Measurements from ENCODE around the gene NANOS1. TPM values are rescaled to one million over a fixed set of nuclear protein-coding genes. Genes with fewer than 3 reads are reported as not detected.

The NANOS1 gene, protein sequence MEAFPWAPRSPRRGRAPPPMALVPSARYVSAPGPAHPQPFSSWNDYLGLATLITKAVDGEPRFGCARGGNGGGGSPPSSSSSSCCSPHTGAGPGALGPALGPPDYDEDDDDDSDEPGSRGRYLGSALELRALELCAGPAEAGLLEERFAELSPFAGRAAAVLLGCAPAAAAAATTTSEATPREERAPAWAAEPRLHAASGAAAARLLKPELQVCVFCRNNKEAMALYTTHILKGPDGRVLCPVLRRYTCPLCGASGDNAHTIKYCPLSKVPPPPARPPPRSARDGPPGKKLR
- 1.9 and 6.0 TPM in 2 replicates for total RNA-seq

DNA sequence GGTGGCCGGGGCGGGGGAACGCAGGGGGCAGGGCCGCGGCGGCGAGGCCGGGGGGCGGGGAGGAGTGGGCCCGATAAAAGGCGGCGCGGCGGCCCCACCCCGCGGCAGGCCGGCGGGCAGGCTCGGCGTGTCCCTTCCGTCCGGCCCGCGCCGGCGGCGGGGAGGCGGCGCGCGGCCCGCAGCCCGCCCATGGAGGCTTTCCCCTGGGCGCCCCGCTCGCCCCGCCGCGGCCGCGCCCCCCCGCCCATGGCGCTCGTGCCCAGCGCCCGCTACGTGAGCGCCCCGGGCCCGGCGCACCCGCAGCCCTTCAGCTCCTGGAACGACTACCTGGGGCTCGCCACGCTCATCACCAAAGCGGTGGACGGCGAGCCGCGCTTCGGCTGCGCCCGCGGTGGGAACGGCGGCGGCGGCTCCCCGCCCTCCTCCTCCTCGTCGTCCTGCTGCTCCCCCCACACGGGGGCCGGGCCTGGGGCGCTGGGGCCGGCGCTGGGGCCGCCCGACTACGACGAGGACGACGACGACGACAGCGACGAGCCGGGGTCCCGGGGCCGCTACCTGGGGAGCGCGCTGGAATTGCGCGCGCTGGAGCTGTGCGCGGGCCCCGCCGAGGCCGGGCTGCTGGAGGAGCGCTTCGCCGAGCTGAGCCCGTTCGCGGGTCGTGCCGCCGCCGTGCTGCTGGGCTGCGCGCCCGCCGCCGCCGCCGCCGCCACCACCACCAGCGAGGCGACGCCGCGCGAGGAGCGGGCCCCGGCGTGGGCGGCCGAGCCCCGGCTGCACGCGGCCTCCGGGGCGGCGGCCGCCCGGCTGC is at the start of gene NANOS1:
Gene NANOS1 (plus strand): TSS at position 102 of the 808 bp plus-strand sequence. CDS start 88 bp downstream, at position 190.
- DNase-seq (ENCODE audit: low read depth) = no peak
- H3K4me3 ChIP-seq (ENCODE audit: low read depth, low read length) = peak within 1 kb of the TSS; percentile 60
- TF ChIP-seq, protein P1, sequence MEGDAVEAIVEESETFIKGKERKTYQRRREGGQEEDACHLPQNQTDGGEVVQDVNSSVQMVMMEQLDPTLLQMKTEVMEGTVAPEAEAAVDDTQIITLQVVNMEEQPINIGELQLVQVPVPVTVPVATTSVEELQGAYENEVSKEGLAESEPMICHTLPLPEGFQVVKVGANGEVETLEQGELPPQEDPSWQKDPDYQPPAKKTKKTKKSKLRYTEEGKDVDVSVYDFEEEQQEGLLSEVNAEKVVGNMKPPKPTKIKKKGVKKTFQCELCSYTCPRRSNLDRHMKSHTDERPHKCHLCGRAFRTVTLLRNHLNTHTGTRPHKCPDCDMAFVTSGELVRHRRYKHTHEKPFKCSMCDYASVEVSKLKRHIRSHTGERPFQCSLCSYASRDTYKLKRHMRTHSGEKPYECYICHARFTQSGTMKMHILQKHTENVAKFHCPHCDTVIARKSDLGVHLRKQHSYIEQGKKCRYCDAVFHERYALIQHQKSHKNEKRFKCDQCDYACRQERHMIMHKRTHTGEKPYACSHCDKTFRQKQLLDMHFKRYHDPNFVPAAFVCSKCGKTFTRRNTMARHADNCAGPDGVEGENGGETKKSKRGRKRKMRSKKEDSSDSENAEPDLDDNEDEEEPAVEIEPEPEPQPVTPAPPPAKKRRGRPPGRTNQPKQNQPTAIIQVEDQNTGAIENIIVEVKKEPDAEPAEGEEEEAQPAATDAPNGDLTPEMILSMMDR (IDR thresholded peaks at IDR 0.05; ENCODE audit: insufficient read depth, low read depth, low read length) = no peak

DNA sequence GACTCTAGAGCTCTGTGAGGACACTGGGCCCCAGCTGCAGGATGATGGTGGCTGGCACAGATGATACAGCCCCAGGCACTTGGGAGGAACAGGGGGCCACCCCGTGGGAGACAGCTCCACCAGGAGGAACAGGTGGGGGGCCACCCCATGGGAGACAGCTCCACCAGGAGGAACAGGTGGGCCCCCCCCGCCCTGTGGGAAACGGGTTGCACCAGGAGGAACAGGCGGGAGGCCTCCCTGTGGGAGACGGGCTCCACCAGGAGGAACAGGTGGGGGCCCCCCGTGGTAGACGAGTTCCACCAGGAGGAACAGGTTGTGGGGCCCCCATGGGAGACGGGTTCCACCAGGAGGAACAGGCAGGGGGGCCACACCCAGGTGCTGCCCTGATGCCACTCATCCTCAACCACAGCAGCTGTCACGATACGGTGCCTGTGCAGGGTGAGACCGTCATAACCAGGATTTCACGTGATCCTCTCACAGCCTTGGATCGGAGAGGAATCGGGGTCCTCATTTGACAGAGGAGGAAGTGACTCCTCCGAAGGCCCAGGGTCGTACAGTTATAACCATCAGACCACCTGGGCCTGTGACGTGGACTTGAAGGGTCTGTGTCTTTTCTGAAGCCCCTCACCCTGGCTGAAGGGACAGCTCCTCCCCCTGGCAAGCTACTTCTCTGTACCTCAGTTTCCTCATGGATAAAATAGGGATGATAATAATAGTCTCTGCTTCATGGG is 49.2 kb upstream of the NANOS1 start:
- TF ChIP-seq, protein P1 (IDR thresholded peaks at IDR 0.05; ENCODE audit: insufficient read depth, low read depth, low read length) = no peak
- no peak overlapping the region for H3K4me3 ChIP-seq (ENCODE audit: low read depth, low read length)
- DNase-seq (ENCODE audit: low read depth) = no peak

DNA sequence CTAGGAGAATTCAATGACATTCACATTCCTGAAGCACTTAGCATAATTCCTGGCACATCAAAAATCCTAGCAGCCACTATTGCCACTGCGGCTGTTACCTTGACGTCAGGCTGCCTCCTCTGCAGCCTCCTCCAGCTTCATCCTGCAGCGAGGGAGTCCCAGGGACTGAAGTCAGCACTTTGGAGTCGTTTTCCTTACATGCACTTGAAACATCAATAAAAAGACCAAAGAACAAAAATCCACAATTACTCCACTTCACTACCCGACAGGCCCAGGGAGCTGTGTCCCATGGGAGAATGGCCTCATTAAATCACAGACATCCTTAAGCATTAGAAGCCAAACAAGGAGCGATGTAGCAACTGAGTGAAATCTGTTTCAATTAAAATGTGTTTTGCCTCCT is 48.6 kb upstream of the NANOS1 start:
- TF ChIP-seq, protein P1 (IDR thresholded peaks at IDR 0.05; ENCODE audit: insufficient read depth, low read depth, low read length) = no peak
- H3K4me3 ChIP-seq (ENCODE audit: low read depth, low read length) = no peak overlapping the region
- DNase-seq (ENCODE audit: low read depth) = peak; percentile 30

DNA sequence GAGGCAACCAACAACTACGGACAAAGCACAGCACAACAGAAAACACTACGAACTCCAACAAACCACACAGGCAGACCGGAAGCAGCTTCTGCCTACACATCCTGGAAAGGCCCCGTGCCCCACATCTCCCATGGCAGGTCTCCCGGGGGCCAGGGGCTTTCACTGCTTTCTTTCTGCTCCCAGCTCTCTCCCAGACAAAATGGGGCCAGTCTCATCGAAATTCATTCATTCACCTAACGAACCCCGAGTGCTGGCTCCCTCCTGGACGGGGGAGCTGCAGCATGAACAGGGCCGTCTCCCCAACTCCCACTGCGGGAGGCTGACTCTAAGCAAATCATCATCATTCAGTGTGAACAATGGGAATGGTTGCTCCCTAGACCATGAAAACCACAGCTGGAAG is 47.6 kb upstream of the NANOS1 start:
- no peak for DNase-seq (ENCODE audit: low read depth)
- TF ChIP-seq, protein P1 (IDR thresholded peaks at IDR 0.05; ENCODE audit: insufficient read depth, low read depth, low read length) = no peak
- no peak overlapping the region for H3K4me3 ChIP-seq (ENCODE audit: low read depth, low read length)

DNA sequence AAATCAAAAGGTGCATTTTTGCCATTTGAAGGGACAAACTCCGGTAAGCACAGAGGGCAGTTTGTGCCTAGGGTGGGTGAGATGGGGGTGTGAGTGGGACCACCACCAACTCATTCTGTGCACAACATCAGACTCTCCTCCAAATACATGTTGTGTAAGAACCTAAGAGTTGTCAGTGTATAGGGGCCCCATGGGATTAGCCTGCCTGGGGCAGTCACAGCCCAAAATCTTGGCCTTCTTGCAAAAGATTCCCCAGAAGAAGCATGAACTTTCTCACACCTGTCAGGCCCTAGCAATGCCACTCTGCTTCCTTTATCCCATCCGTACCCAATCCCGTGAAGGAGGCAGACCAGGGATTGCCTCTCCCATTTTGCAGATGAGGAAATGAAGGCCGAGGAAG is 47.1 kb upstream of the NANOS1 start:
- TF ChIP-seq, protein P1 (IDR thresholded peaks at IDR 0.05; ENCODE audit: insufficient read depth, low read depth, low read length) = no peak
- DNase-seq (ENCODE audit: low read depth) = no peak

DNA sequence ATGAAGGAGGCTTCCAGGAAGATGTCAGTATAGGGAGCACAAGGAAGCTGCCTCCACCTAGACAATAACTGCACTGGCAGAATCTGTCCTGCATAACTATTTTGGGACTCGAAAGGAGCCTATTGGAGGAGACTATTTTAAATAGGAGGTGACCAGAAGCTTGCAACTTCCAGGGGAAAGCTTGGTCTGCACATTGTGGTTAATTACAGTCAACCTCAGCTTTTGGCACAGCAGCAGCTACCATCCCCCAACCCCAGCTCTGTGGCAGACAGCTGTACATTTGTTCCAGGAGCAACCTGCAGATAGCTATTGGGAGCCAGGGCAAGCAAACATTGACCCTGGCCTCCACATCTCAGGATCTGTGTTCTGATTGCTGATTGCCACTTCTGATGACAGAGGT is 46.3 kb upstream of the NANOS1 start:
- TF ChIP-seq, protein P1 (IDR thresholded peaks at IDR 0.05; ENCODE audit: insufficient read depth, low read depth, low read length) = no peak
- no peak overlapping the region for H3K4me3 ChIP-seq (ENCODE audit: low read depth, low read length)
- peak; percentile 23 for DNase-seq (ENCODE audit: low read depth)

More for the DNA sequence above, 47.1 kb upstream of the NANOS1 start:
- no peak overlapping the region for H3K4me3 ChIP-seq (ENCODE audit: low read depth, low read length)
